Measurements from ENCODE around the gene SERPINA1.

SERPINA1 gene

GRCh38 chr14:94340533-94340932, 47.9 kb downstream of the SERPINA1 start:
- Histone ChIP-seq H3K36me3 (ENCODE audit: insufficient read depth, low read length) (no peaks in the 10 kb centered on the region), H3K9ac (ENCODE audit: low read depth, low read length) (no peak overlapping the region), H4K20me1 (ENCODE audit: insufficient read depth, low read length) (no peaks in the 10 kb centered on the region), H3K79me2 (ENCODE audit: insufficient read depth, low read length) (no peaks in the 10 kb centered on the region), H3K27ac (ENCODE audit: low read length) (no peak overlapping the region), H3K4me1 (ENCODE audit: insufficient read depth, low read length) (no peaks in the 10 kb centered on the region), H3K9me3 (ENCODE audit: insufficient read depth, low read length, severe bottlenecking) (no peaks in the 10 kb centered on the region), H3K27me3 (ENCODE audit: insufficient read depth, low read length, poor library complexity) (peaks cover 2% of the 10 kb centered on the region), H3K4me3 (ENCODE audit: low read depth in 1 of 2, low read length in 2 of 2) (no peak overlapping the region), H2AFZ (ENCODE audit: low read depth, low read length) (no peak overlapping the region), H3K4me2 (ENCODE audit: insufficient read depth, low read length) (no peak overlapping the region)
- TF ChIP-seq CTCF (IDR thresholded peaks at IDR 0.05; ENCODE audit: borderline replicate concordance, extremely low read depth, low read length, poor library complexity, severe bottlenecking), result no peak
- TF ChIP-seq EZH2 (IDR thresholded peaks at IDR 0.05; ENCODE audit: borderline replicate concordance, low read depth, low read length, severe bottlenecking), result no peak
- DNase-seq (no peak), ATAC-seq (ENCODE audit: insufficient read depth, low read depth) (no peak)

GRCh38 chr14:94338023-94338422, 50.4 kb downstream of the SERPINA1 start:
- Histone ChIP-seq H3K9me3 (ENCODE audit: insufficient read depth, low read length, severe bottlenecking) (no peaks in the 10 kb centered on the region), H3K9ac (ENCODE audit: low read depth, low read length) (no peak overlapping the region), H3K4me3 (ENCODE audit: low read depth in 1 of 2, low read length in 2 of 2) (no peak overlapping the region), H2AFZ (ENCODE audit: low read depth, low read length) (no peak overlapping the region), H3K4me1 (ENCODE audit: insufficient read depth, low read length) (no peaks in the 10 kb centered on the region), H3K27ac (ENCODE audit: low read length) (no peak overlapping the region), H3K27me3 (ENCODE audit: insufficient read depth, low read length, poor library complexity) (peaks cover 2% of the 10 kb centered on the region), H3K4me2 (ENCODE audit: insufficient read depth, low read length) (no peak overlapping the region), H3K36me3 (ENCODE audit: insufficient read depth, low read length) (no peaks in the 10 kb centered on the region), H3K79me2 (ENCODE audit: insufficient read depth, low read length) (no peaks in the 10 kb centered on the region), H4K20me1 (ENCODE audit: insufficient read depth, low read length) (no peaks in the 10 kb centered on the region)
- ATAC-seq (ENCODE audit: insufficient read depth, low read depth), result no peak
- DNase-seq, result no peak
- TF ChIP-seq EZH2 (IDR thresholded peaks at IDR 0.05; ENCODE audit: borderline replicate concordance, low read depth, low read length, severe bottlenecking), result no peak
- no peak for TF ChIP-seq CTCF (IDR thresholded peaks at IDR 0.05; ENCODE audit: borderline replicate concordance, extremely low read depth, low read length, poor library complexity, severe bottlenecking)

GRCh38 chr14:94337274-94337673, 51.1 kb downstream of the SERPINA1 start:
- DNase-seq (no peak), ATAC-seq (ENCODE audit: insufficient read depth, low read depth) (no peak)
- H3K4me3 ChIP-seq (ENCODE audit: low read depth in 1 of 2, low read length in 2 of 2), result no peak overlapping the region
- no peaks in the 10 kb centered on the region for H3K79me2 ChIP-seq (ENCODE audit: insufficient read depth, low read length)
- H3K27ac ChIP-seq (ENCODE audit: low read length), result no peak overlapping the region
- H3K4me2 ChIP-seq (ENCODE audit: insufficient read depth, low read length), result no peak overlapping the region
- no peaks in the 10 kb centered on the region for H3K36me3 ChIP-seq (ENCODE audit: insufficient read depth, low read length)
- H4K20me1 ChIP-seq (ENCODE audit: insufficient read depth, low read length), result no peaks in the 10 kb centered on the region
- H3K27me3 ChIP-seq (ENCODE audit: insufficient read depth, low read length, poor library complexity), result peaks cover 2% of the 10 kb centered on the region
- no peaks in the 10 kb centered on the region for H3K4me1 ChIP-seq (ENCODE audit: insufficient read depth, low read length)
- H3K9ac ChIP-seq (ENCODE audit: low read depth, low read length), result no peak overlapping the region
- no peaks in the 10 kb centered on the region for H3K9me3 ChIP-seq (ENCODE audit: insufficient read depth, low read length, severe bottlenecking)
- no peak overlapping the region for H2AFZ ChIP-seq (ENCODE audit: low read depth, low read length)
- TF ChIP-seq EZH2 (IDR thresholded peaks at IDR 0.05; ENCODE audit: borderline replicate concordance, low read depth, low read length, severe bottlenecking) (no peak), CTCF (IDR thresholded peaks at IDR 0.05; ENCODE audit: borderline replicate concordance, extremely low read depth, low read length, poor library complexity, severe bottlenecking) (no peak)

- Histone ChIP-seq H3K4me3 (ENCODE audit: low read depth in 1 of 2, low read length in 2 of 2) (no peak overlapping the region), H3K4me1 (ENCODE audit: insufficient read depth, low read length) (no peaks in the 10 kb centered on the region), H4K20me1 (ENCODE audit: insufficient read depth, low read length) (no peaks in the 10 kb centered on the region), H3K9ac (ENCODE audit: low read depth, low read length) (no peak overlapping the region), H3K27me3 (ENCODE audit: insufficient read depth, low read length, poor library complexity) (peaks cover 2% of the 10 kb centered on the region), H3K27ac (ENCODE audit: low read length) (no peak overlapping the region), H3K79me2 (ENCODE audit: insufficient read depth, low read length) (no peaks in the 10 kb centered on the region), H3K4me2 (ENCODE audit: insufficient read depth, low read length) (no peak overlapping the region), H3K9me3 (ENCODE audit: insufficient read depth, low read length, severe bottlenecking) (no peaks in the 10 kb centered on the region), H2AFZ (ENCODE audit: low read depth, low read length) (no peak overlapping the region), H3K36me3 (ENCODE audit: insufficient read depth, low read length) (no peaks in the 10 kb centered on the region)
- DNase-seq (no peak), ATAC-seq (ENCODE audit: insufficient read depth, low read depth) (no peak)
- TF ChIP-seq CTCF (IDR thresholded peaks at IDR 0.05; ENCODE audit: borderline replicate concordance, extremely low read depth, low read length, poor library complexity, severe bottlenecking) (no peak), EZH2 (IDR thresholded peaks at IDR 0.05; ENCODE audit: borderline replicate concordance, low read depth, low read length, severe bottlenecking) (no peak)
Measured at GRCh38 chr14:94334872-94335271, 53.5 kb downstream of the SERPINA1 start.

Measured in DND-41 (cell line).